IPS-18c (cell line): Measurements from ENCODE around the gene XRCC5.

Experiments
- H3K4me3 ChIP-seq: 2 replicates; pipeline ENCODE4 v1.7.0; 2013; ENCODE audit warnings: low read depth, mild to moderate bottlenecking, low read length, moderate library complexity; ENCODE audit not compliant: insufficient read depth
- H3K9me3 ChIP-seq: one replicate; pipeline ENCODE4 v1.6.1; 2013; ENCODE audit warnings: mild to moderate bottlenecking, low read length, moderate library complexity; ENCODE audit not compliant: control insufficient read depth, insufficient read depth

Gene XRCC5

GRCh38 chr2:216164087-216164486 is 54.9 kb downstream of the XRCC5 start:
- H3K4me3 ChIP-seq, result no peak overlapping the region
- H3K9me3 ChIP-seq, result no peaks in the 10 kb centered on the region

DNA sequence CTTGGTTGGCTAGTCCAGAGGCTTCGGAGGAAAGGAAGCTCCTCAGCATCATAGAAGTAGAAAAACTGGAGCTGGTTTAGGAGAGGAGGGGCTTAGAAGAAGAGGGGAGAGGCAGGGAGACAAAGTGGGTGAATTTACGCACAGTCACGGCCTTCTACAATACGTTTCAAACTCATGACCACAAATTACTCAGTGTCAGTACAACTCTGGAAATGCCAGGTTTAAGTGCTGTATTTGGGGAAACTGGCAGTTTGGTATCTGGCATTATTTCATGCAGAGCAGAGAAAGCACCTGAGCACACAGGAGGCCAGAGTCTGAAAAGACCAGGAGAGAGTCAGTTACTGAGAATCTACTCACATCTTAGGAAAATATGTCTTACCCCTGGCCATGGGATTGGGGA is 55.4 kb downstream of the XRCC5 start:
- Histone ChIP-seq H3K9me3 (no peaks in the 10 kb centered on the region), H3K4me3 (no peak overlapping the region)

GRCh38 chr2:216165711-216166110 is 56.6 kb downstream of the XRCC5 start:
- no peak overlapping the region for H3K4me3 ChIP-seq
- no peaks in the 10 kb centered on the region for H3K9me3 ChIP-seq

DNA sequence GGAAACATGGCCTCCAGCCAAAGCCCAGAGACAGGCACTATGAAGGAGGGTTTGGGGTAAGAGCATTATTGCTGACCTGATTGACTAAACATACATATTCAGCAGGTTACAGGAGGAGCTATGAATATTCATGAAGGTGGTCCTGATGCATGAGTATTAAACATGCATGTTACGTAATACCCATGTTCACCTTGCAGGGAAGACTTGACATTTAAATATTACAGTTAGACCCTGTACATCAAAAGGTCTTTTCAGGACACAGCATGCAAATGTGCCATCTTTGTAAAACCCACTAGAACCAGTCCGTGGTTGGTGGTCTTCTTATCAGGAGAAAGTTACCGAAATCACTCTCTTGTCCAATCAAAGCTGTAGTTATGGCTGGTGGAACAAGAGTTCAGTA is 59.9 kb downstream of the XRCC5 start:
- Histone ChIP-seq H3K9me3 (no peaks in the 10 kb centered on the region), H3K4me3 (no peak overlapping the region)

- Histone ChIP-seq H3K4me3 (no peak overlapping the region), H3K9me3 (no peaks in the 10 kb centered on the region)
These were observed 61.1 kb downstream of the XRCC5 start for GRCh38 chr2:216170076-216170763.

- Histone ChIP-seq H3K9me3 (no peaks in the 10 kb centered on the region), H3K4me3 (no peak overlapping the region)
These were observed 61.9 kb downstream of the XRCC5 start for GRCh38 chr2:216171011-216171410.

DNA sequence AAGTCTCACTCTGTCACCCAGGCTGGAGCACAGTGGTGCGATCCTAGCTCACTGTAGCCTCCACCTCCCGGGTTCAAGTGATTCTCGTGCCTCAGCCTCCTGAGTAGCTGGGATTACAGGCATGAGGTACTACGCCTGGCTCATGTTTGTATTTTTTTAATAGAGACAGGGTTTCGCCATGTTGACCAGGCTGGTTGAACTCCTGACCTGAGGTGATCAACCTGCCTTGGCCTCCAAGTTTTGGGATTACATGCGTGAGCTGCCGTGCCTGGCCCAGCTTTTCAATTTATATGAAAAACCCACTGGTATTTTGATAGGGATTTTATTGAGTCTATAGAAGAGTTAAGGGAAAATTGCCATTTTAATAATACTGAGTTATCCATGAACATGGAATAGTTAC is 63.3 kb downstream of the XRCC5 start:
- Histone ChIP-seq H3K4me3 (no peak overlapping the region), H3K9me3 (no peaks in the 10 kb centered on the region)

- H3K9me3 ChIP-seq, result no peaks in the 10 kb centered on the region
These were observed 69.9 kb downstream of the XRCC5 start for GRCh38 chr2:216179015-216179414.

DNA sequence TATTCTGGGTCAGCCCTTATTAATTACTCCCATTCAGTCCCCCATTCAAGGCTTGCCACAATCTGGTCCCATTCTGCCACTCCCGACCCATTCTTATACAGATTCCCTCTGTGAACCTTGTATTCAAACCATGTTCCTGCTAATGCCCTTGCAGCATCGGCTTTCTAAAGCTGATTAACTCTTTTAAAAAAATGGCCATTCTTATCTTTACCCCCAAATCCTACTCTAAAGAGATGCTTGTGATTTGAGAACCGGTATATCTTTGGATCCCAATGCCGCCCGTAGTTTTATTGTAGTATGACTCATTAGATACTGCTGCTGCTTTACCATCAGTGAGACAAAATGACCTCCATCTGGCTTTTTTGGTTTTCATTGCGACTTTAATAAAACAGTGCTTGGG is 72.2 kb downstream of the XRCC5 start:
- Histone ChIP-seq H3K4me3 (no peak overlapping the region), H3K9me3 (no peaks in the 10 kb centered on the region)

More at GRCh38 chr2:216179015-216179414, 69.9 kb downstream of the XRCC5 start:
- no peak overlapping the region for H3K4me3 ChIP-seq

DNA sequence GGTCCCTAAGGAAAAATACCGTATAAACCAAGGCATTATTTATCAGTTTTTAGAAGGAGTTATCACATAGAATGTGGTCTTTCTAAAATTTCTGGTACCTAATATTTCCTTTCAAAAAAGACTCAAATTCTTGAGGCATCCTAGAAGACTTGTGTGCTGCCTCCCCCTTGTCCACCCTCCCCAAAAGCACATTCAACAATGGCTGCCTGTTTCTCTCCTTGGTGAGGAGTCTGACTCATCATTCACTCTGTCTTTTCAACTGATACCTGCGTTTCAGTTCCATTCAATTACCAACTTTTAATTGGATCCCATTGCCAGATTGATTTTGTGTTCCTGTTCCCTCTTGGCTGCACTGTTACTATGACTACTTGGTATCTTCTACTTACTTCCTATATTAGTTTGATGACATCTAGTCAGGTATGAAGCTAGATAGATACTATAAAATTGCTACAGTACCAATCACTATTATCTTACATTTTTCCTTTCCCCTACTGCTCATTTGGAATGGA is 72.9 kb downstream of the XRCC5 start:
- Histone ChIP-seq H3K9me3 (no peaks in the 10 kb centered on the region), H3K4me3 (no peak overlapping the region)

DNA sequence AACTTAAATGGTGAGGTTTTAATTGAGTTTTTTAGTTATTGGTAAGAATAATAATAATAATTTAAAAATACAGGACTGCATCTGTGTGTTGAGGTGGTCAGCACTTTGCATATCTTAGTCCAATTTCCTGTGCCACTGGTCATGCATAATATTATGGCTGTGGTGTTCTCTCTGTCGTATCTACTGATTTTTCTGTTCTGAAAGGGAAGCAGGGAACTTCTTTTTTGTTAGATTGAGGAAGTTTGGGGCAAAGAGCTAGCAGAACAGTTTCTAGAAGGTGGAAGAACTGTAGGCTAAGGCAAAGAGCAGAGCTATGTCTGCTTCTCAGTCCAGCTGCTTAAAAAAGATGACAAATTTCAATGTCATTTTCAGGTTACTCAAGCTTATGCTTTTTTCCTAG is 74.3 kb downstream of the XRCC5 start:
- H3K9me3 ChIP-seq, result no peaks in the 10 kb centered on the region
- no peak overlapping the region for H3K4me3 ChIP-seq

DNA sequence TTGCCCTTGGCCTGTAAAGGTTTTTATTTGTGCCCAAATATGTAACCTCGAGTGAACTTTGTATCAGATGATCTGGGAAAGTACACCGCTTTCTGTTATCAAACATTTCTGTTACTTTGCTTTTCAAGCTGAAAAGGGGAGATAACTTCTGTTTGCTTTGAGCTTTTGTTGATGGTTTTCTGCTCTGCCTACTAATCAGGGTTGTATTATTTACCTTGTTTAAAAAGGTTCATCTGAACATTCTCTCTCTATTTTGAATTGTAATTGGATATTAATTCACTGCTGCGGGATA is 79.4 kb downstream of the XRCC5 start:
- Histone ChIP-seq H3K4me3 (no peak overlapping the region), H3K9me3 (no peaks in the 10 kb centered on the region)

GRCh38 chr2:216188956-216189355 is 79.8 kb downstream of the XRCC5 start:
- Histone ChIP-seq H3K9me3 (no peaks in the 10 kb centered on the region), H3K4me3 (no peak overlapping the region)

GRCh38 chr2:216189410-216189809 is 80.3 kb downstream of the XRCC5 start:
- H3K9me3 ChIP-seq, result no peaks in the 10 kb centered on the region
- H3K4me3 ChIP-seq, result no peak overlapping the region

DNA sequence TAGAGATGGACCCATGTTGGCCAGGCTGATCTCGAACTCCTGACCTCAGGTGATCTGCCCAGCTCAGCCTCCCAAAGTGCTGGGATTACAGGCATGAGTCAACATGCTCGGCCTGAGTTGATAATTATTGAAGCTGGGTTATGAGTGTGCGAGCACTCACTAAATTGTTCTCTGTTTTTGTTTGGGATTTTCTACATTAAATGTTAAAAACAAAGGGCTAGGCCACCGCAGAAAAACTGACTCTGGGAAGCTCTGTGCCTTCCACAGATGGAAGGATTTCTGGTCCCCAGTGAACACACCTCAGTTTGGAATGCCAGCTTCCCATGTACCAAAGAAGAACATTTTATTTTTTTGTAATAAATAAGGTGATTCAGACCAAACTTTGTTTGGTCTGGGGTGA is 83.0 kb downstream of the XRCC5 start:
- H3K4me3 ChIP-seq, result no peak overlapping the region

GRCh38 chr2:216192931-216193330 is 83.8 kb downstream of the XRCC5 start:
- H3K9me3 ChIP-seq, result no peaks in the 10 kb centered on the region
- H3K4me3 ChIP-seq, result no peak overlapping the region

More for the DNA sequence above, 83.0 kb downstream of the XRCC5 start:
- no peaks in the 10 kb centered on the region for H3K9me3 ChIP-seq

DNA sequence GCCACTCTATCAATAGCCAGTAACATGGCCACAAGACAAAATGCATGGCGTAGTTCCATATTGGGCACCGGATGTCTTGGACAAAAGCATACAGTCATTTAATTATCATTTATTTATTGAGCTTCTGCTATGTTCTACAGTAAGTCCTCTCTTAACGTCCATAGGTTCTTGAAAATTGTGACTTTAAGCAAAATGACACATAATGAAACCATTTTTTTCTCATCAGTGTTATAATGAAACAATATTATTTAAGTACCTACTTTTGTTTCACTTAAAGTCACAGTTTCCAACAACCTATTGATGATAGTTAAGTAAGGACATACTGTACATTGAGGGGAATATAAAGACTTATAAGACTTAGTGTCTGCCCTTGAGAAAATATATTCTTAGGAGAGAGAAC is 84.9 kb downstream of the XRCC5 start:
- Histone ChIP-seq H3K4me3 (no peak overlapping the region), H3K9me3 (no peaks in the 10 kb centered on the region)

GRCh38 chr2:216194561-216194960 is 85.4 kb downstream of the XRCC5 start:
- no peak overlapping the region for H3K4me3 ChIP-seq

GRCh38 chr2:216195565-216196029 is 86.4 kb downstream of the XRCC5 start:
- H3K9me3 ChIP-seq, result no peaks in the 10 kb centered on the region
- no peak overlapping the region for H3K4me3 ChIP-seq

More at GRCh38 chr2:216194561-216194960, 85.4 kb downstream of the XRCC5 start:
- H3K9me3 ChIP-seq, result no peaks in the 10 kb centered on the region
